ENCODE data around the gene FBF1. TPM values are rescaled to one million over a fixed set of nuclear protein-coding genes. Genes with fewer than 3 reads are reported as not detected.

The FBF1 gene
- total RNA-seq, 3 donors from 2014 or later (not counting 1 experiment from before 2014, with no cell fraction given): 24.9 to 34.0 (median 33.0) TPM

DNA sequence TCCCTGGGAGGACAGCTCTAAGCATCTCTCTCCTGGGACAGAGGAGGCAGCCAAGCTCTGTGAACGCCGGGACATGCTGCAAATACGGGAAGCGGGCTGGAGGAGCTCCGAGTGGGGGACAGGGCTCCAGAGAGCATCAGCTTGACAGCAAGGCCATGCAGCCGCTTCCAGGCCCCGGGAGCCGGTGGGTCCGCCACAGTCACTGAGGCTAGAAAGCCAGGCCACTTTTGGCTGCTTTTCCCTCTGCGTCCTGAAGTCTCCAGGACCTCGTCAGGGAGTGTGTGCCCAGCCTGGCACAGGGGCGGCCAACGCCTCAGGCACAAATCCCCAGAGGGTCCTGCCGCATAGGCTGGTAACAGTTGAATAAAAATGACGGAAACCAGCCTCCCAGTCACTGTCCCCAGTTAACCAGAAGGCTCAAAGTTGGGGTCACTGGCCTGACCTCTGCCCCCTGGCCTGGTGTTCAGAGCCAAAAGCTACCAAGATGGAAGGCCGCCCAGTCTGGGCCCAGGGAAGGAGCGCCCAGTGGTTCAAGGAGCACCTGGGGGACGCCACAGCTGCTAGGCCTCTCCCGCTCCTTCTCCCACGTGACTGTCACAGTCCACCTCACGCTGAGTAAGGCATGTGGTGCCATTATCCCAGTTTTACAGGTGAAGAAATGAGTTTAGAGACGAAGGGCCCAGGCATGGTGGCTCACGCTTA lies 40.9 kb downstream of the FBF1 start:
- peaks cover 27% of the 10 kb centered on the region for H3K4me1 ChIP-seq (ENCODE audit: control insufficient read depth, insufficient read depth, low read length)
- no peaks in the 10 kb centered on the region for H3K9me3 ChIP-seq (ENCODE audit: control insufficient read depth, insufficient read depth, low read length)
- ATAC-seq: no peak
- no peak overlapping the region for H3K4me3 ChIP-seq (ENCODE audit: low read length)
- H3K9me3 Mint-ChIP-seq: no peaks in the 10 kb centered on the region
- H3K4me3 Mint-ChIP-seq: no peak overlapping the region
- no peaks in the 10 kb centered on the region for H3K27me3 Mint-ChIP-seq (ENCODE audit: low read depth in 2 of 2)
- no peak overlapping the region for H3K27ac Mint-ChIP-seq
- H3K4me1 Mint-ChIP-seq: peaks cover 12 to 22% of the 10 kb centered on the region in 2 donors
- 97% methylated on average over 23 of the region's 23 CpGs for WGBS (ENCODE audit: insufficient coverage)
- TF ChIP-seq, protein P1, sequence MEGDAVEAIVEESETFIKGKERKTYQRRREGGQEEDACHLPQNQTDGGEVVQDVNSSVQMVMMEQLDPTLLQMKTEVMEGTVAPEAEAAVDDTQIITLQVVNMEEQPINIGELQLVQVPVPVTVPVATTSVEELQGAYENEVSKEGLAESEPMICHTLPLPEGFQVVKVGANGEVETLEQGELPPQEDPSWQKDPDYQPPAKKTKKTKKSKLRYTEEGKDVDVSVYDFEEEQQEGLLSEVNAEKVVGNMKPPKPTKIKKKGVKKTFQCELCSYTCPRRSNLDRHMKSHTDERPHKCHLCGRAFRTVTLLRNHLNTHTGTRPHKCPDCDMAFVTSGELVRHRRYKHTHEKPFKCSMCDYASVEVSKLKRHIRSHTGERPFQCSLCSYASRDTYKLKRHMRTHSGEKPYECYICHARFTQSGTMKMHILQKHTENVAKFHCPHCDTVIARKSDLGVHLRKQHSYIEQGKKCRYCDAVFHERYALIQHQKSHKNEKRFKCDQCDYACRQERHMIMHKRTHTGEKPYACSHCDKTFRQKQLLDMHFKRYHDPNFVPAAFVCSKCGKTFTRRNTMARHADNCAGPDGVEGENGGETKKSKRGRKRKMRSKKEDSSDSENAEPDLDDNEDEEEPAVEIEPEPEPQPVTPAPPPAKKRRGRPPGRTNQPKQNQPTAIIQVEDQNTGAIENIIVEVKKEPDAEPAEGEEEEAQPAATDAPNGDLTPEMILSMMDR (IDR thresholded peaks at IDR 0.05): no peak
- intact Hi-C loops (cut with micrococcal nuclease): no loop called here
- no peak for DNase-seq
- H3K36me3 Mint-ChIP-seq: no peaks in the 10 kb centered on the region
- H3K27me3 ChIP-seq (ENCODE audit: control insufficient read depth, insufficient read depth, low read length): no peaks in the 10 kb centered on the region
- peaks cover 39% of the 10 kb centered on the region for H3K36me3 ChIP-seq (ENCODE audit: control insufficient read depth, insufficient read depth, low read length)
- no peak overlapping the region for H3K27ac ChIP-seq (ENCODE audit: low read length)

DNA sequence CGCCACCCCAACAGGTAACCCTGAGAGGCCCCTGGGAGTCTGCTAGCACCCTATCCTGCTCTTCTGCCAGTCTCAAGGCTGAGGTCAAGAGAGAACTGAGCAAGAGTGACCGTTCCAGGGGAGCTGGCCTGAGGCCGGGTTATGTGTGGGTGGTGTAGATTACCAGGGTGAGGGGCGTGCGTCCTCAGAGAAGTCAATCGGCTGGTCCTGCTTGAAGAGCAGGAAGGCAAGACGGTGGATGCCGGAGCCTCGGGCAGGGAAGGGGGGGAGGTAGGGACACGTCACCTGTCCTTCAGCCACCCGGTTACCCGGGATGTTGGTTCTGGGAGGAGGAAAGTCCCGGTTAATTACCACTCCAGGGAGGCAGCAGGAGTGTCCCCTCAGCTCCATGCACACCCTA lies 41.5 kb downstream of the FBF1 start:
- ATAC-seq: no peak
- peaks cover 15 to 22% of the 10 kb centered on the region in 2 donors for H3K4me1 Mint-ChIP-seq
- no peak overlapping the region for H3K4me3 ChIP-seq (ENCODE audit: low read length)
- H3K36me3 Mint-ChIP-seq: no peaks in the 10 kb centered on the region
- H3K36me3 ChIP-seq (ENCODE audit: control insufficient read depth, insufficient read depth, low read length): peaks cover 39% of the 10 kb centered on the region
- TF ChIP-seq, protein P1 (IDR thresholded peaks at IDR 0.05): no peak
- H3K27me3 Mint-ChIP-seq (ENCODE audit: low read depth in 2 of 2): no peaks in the 10 kb centered on the region
- DNase-seq: no peak
- H3K9me3 ChIP-seq (ENCODE audit: control insufficient read depth, insufficient read depth, low read length): no peaks in the 10 kb centered on the region
- no peak overlapping the region for H3K27ac Mint-ChIP-seq
- peaks cover 31% of the 10 kb centered on the region for H3K4me1 ChIP-seq (ENCODE audit: control insufficient read depth, insufficient read depth, low read length)
- no peaks in the 10 kb centered on the region for H3K27me3 ChIP-seq (ENCODE audit: control insufficient read depth, insufficient read depth, low read length)
- 96% methylated on average over 13 of the region's 13 CpGs for WGBS (ENCODE audit: insufficient coverage)
- intact Hi-C loops (cut with micrococcal nuclease): no loop called here
- no peak overlapping the region for H3K27ac ChIP-seq (ENCODE audit: low read length)
- H3K4me3 Mint-ChIP-seq: no peak overlapping the region
- no peaks in the 10 kb centered on the region for H3K9me3 Mint-ChIP-seq

DNA sequence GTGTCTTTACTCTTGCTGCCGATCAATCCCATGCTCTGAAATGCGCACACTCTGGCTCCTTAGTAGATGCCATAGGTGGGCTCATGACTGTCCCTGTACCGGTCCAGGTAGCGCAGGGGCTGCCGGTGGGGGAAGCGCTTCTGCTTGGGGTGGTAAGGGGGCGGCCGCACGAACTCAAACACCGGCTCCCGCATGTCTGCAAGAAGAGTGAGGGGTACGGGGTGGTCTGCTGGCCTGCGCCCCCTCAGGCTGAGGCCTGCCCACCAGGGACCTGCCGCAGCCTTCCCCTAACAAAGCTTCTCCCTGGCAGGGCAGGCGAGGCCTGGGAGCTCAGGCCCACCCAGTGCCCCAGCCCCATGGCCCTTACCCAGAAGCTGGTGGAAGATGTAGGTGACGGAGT lies 42.1 kb downstream of the FBF1 start:
- H3K27ac Mint-ChIP-seq: no peak overlapping the region
- Histone ChIP-seq H3K4me1 (ENCODE audit: control insufficient read depth, insufficient read depth, low read length) (peaks cover 26% of the 10 kb centered on the region), H3K27me3 (ENCODE audit: control insufficient read depth, insufficient read depth, low read length) (no peaks in the 10 kb centered on the region), H3K36me3 (ENCODE audit: control insufficient read depth, insufficient read depth, low read length) (peaks cover 39% of the 10 kb centered on the region), H3K27ac (ENCODE audit: low read length) (no peak overlapping the region), H3K4me3 (ENCODE audit: low read length) (no peak overlapping the region), H3K9me3 (ENCODE audit: control insufficient read depth, insufficient read depth, low read length) (no peaks in the 10 kb centered on the region)
- peak overlapping the region; percentile 25 for H3K4me3 Mint-ChIP-seq
- H3K27me3 Mint-ChIP-seq (ENCODE audit: low read depth in 2 of 2): no peaks in the 10 kb centered on the region
- H3K9me3 Mint-ChIP-seq: no peaks in the 10 kb centered on the region
- peaks cover 21 to 22% of the 10 kb centered on the region in 2 donors for H3K4me1 Mint-ChIP-seq
- ATAC-seq (no peak), DNase-seq (no peak)
- TF ChIP-seq, protein P1 (IDR thresholded peaks at IDR 0.05): no peak
- WGBS (ENCODE audit: insufficient coverage): 97% methylated on average over 16 of the region's 16 CpGs
- intact Hi-C loops (cut with micrococcal nuclease): no loop called here
- H3K36me3 Mint-ChIP-seq: no peaks in the 10 kb centered on the region

DNA sequence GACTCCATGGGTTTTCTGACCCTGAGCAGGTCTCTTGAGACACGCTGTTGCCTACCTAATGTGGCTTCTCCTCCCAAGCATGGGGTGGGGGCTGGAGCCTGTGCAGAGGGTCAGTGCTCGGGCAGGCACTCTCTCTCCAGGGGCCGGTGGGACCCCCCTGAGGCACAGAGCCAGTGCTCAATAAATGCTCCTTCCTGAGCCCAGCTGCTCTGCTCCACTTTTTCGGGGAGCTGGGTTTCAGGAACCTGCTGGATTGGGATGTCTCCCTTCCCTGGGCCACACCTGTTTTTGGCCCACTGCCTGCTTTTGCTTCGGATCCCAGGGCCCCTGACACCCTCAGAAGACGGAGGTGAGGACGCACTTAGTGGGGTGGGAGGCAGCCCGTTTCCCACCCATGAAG lies 42.8 kb downstream of the FBF1 start:
- Histone ChIP-seq H3K9me3 (ENCODE audit: control insufficient read depth, insufficient read depth, low read length) (no peaks in the 10 kb centered on the region), H3K4me1 (ENCODE audit: control insufficient read depth, insufficient read depth, low read length) (peaks cover 24% of the 10 kb centered on the region), H3K36me3 (ENCODE audit: control insufficient read depth, insufficient read depth, low read length) (peaks cover 39% of the 10 kb centered on the region), H3K4me3 (ENCODE audit: low read length) (no peak overlapping the region), H3K27me3 (ENCODE audit: control insufficient read depth, insufficient read depth, low read length) (no peaks in the 10 kb centered on the region), H3K27ac (ENCODE audit: low read length) (no peak overlapping the region)
- ATAC-seq (no peak), DNase-seq (no peak)
- Mint-ChIP-seq H3K36me3 (no peaks in the 10 kb centered on the region), H3K27me3 (ENCODE audit: low read depth in 2 of 2) (no peaks in the 10 kb centered on the region), H3K4me3 (peak overlapping the region; percentile 73), H3K9me3 (no peaks in the 10 kb centered on the region), H3K4me1 (peaks cover 23 to 26% of the 10 kb centered on the region in 2 donors), H3K27ac (peak overlapping the region in 1 of 2 donors; percentile 77)
- intact Hi-C loops (cut with micrococcal nuclease): no loop called here
- WGBS (ENCODE audit: insufficient coverage): 94% methylated on average over 8 of the region's 8 CpGs
- TF ChIP-seq, protein P1 (IDR thresholded peaks at IDR 0.05): no peak
